ENCODE measurements around the gene SYNGR2.
A peak's percentile ranks its signal among the peaks of the same experiment; 100 is the strongest.

The SYNGR2 gene

GRCh38 chr17:78128551-78129350 lies 39.6 kb upstream of the SYNGR2 start, which contains the start of gene TMC6:
TMC6 (minus strand) TSS chr17:78128755; CDS start chr17:78126832, 1,923 bp downstream.
- DNase-seq (ENCODE audit: extremely low spot score) = peak; percentile 85
- ChIA-PET POLR2A (interaction anchor here (0.6 to 3.3 kb wide), 4 partner anchors 10 to 58 kb away, joined by 3 to 18 read pairs (median 4); partner anchors contain the start of genes AFMID and TK1), CTCF (interaction anchor here (0.7 to 1.9 kb wide), 5 partner anchors 8 to 77 kb away, joined by 3 to 6 read pairs (median 4); partner anchors contain the start of genes AFMID and TK1)
- TF ChIP-seq TARDBP (IDR thresholded peaks at IDR 0.05) (no peak), BHLHE40 (IDR thresholded peaks at IDR 0.05; ENCODE audit: borderline replicate concordance) (no peak), ARNT (IDR thresholded peaks at IDR 0.05) (no peak), CTBP1 (IDR thresholded peaks at IDR 0.05; ENCODE audit: borderline replicate concordance) (no peak), FOXK2 (IDR thresholded peaks at IDR 0.05) (no peak)

GRCh38 chr17:78129351-78130089 lies 38.9 kb upstream of the SYNGR2 start:
- CTCF ChIA-PET = interaction anchor here (1.0 to 1.9 kb wide), 2 partner anchors 44 kb away, joined by 3 to 6 read pairs; no protein-coding TSS in a partner anchor
- no peak for TF ChIP-seq BHLHE40 (IDR thresholded peaks at IDR 0.05; ENCODE audit: borderline replicate concordance)
- TF ChIP-seq LEF1 (IDR thresholded peaks at IDR 0.05; ENCODE audit: borderline replicate concordance) = no peak
- TF ChIP-seq, protein P1, sequence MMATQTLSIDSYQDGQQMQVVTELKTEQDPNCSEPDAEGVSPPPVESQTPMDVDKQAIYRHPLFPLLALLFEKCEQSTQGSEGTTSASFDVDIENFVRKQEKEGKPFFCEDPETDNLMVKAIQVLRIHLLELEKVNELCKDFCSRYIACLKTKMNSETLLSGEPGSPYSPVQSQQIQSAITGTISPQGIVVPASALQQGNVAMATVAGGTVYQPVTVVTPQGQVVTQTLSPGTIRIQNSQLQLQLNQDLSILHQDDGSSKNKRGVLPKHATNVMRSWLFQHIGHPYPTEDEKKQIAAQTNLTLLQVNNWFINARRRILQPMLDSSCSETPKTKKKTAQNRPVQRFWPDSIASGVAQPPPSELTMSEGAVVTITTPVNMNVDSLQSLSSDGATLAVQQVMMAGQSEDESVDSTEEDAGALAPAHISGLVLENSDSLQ (IDR thresholded peaks at IDR 0.05) = no peak
- TF ChIP-seq SP1 (IDR thresholded peaks at IDR 0.05) = no peak
- no peak for TF ChIP-seq ZNF384 (IDR thresholded peaks at IDR 0.05)
- no peak for TF ChIP-seq ELF4 (IDR thresholded peaks at IDR 0.05)
- TF ChIP-seq HDGF (IDR thresholded peaks at IDR 0.05; ENCODE audit: borderline replicate concordance) = no peak
- POLR2A ChIA-PET = interaction anchor here (1.4 to 1.7 kb wide), 2 partner anchors 11 to 13 kb away, joined by 4 to 5 read pairs; no protein-coding TSS in a partner anchor
- no peak for DNase-seq (ENCODE audit: extremely low spot score)

DNA sequence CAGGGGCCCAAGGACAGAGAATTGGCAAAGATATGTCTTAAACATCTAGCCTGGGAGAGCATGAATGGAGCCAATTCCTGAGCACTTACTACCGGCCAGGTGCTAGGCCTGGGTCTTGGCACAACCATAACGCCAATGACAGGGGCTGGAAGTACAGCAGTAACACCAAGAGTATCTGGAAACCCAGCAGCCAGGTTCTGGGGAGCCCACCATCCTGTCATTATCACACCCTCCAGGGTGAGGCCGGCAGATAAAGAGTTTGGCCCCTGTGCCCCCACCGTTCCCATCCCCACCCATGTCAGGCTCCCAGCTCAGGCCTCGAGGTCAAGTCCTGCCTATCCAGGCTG lies 38.3 kb upstream of the SYNGR2 start:
- POLR2A ChIA-PET = interaction anchor here (1.1 kb wide), 1 partner anchor 56 kb away, joined by 4 read pairs; no protein-coding TSS in a partner anchor
- CTCF ChIA-PET = interaction anchor here (1.0 kb wide), 1 partner anchor 45 kb away, joined by 3 read pairs; no protein-coding TSS in a partner anchor
- TF ChIP-seq ZNF384 (IDR thresholded peaks at IDR 0.05) = no peak
- no peak for TF ChIP-seq NFRKB (IDR thresholded peaks at IDR 0.05)
- TF ChIP-seq, protein P1 (IDR thresholded peaks at IDR 0.05) = no peak
- TF ChIP-seq CTBP1 (IDR thresholded peaks at IDR 0.05; ENCODE audit: borderline replicate concordance) = no peak
- no peak for TF ChIP-seq LEF1 (IDR thresholded peaks at IDR 0.05; ENCODE audit: borderline replicate concordance)
- TF ChIP-seq L3MBTL2 (conservative IDR thresholded peaks at IDR 0.05) = no peak
- no peak for TF ChIP-seq BHLHE40 (IDR thresholded peaks at IDR 0.05; ENCODE audit: borderline replicate concordance)
- TF ChIP-seq FOXM1 (IDR thresholded peaks at IDR 0.05; ENCODE audit: borderline replicate concordance) = no peak
- no peak for TF ChIP-seq SUZ12 (IDR thresholded peaks at IDR 0.05)
- no peak for TF ChIP-seq SP1 (IDR thresholded peaks at IDR 0.05)
- TF ChIP-seq ELF4 (IDR thresholded peaks at IDR 0.05) = no peak
- no peak for TF ChIP-seq FOXK2 (IDR thresholded peaks at IDR 0.05)
- no peak for TF ChIP-seq ARNT (IDR thresholded peaks at IDR 0.05)
- no peak for TF ChIP-seq FOXA1 (IDR thresholded peaks at IDR 0.05)
- TF ChIP-seq TARDBP (IDR thresholded peaks at IDR 0.05) = no peak
- TF ChIP-seq HDGF (IDR thresholded peaks at IDR 0.05; ENCODE audit: borderline replicate concordance) = no peak
- no peak for DNase-seq (ENCODE audit: extremely low spot score)

DNA sequence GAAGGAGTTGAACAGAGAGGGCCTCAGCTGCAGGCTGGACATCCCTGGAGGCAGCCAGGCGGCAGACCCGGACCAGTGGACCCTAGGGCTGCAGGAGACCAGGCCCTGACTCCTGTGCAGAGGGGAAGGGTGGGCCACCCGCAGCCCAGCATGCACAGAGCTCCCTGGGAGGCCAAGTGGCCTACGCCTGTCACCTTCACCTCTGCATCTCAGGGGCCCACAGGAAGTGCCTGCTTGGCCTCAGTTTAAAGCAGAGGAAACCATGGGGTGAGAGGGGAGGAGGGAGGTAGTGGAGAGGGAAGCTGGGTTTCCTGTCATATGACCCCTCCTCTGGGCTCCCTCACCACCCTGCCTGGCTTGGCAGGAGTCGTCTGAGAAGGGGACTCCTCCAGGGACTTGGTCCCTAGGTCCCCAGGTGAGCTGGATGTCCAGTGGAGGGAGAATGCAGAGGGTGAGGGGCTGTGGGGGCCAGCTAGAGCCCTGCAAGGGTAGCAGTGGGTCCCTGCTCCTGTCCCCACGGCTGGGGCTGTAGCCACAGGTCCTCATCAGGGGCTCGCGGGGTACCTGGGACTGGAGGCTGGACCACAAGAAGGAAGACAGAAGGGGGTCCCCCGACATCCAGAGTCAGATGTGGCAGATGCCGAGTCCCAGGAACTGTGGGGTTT lies 37.8 kb upstream of the SYNGR2 start, which contains the start of gene TMC8:
TSS of gene TMC8 (plus strand) at position 335 of the 665 bp plus-strand sequence. CDS start 818 bp downstream, outside the sequence.
- CTCF ChIA-PET = interaction anchor here (0.6 to 1.0 kb wide), 2 partner anchors 21 to 45 kb away, joined by 3 to 4 read pairs; no protein-coding TSS in a partner anchor
- POLR2A ChIA-PET = interaction anchor here (1.1 kb wide), 1 partner anchor 56 kb away, joined by 4 read pairs; no protein-coding TSS in a partner anchor
- TF ChIP-seq NFRKB (IDR thresholded peaks at IDR 0.05) = no peak
- TF ChIP-seq SUZ12 (IDR thresholded peaks at IDR 0.05) = no peak
- TF ChIP-seq HDGF (IDR thresholded peaks at IDR 0.05; ENCODE audit: borderline replicate concordance) = no peak
- TF ChIP-seq, protein P1 (IDR thresholded peaks at IDR 0.05) = no peak
- no peak for TF ChIP-seq FOXM1 (IDR thresholded peaks at IDR 0.05; ENCODE audit: borderline replicate concordance)
- TF ChIP-seq BHLHE40 (IDR thresholded peaks at IDR 0.05; ENCODE audit: borderline replicate concordance) = no peak
- no peak for TF ChIP-seq TARDBP (IDR thresholded peaks at IDR 0.05)
- no peak for DNase-seq (ENCODE audit: extremely low spot score)

Data from HEK293T (cell line).